NCI-H446 treated with DMSO at 0.1 percent for 48 hours (cell line): ENCODE measurements around the gene PCK2.
A peak's percentile ranks its signal among the peaks of the same experiment; 100 is the strongest.

ENCODE experiments used
- DNase-seq: peaks from one replicate; lab custom pipeline; 2025; lab: John Stamatoyannopoulos, UW

PCK2 gene

GRCh38 chr14:24060984-24061913 is 32.9 kb upstream of the PCK2 start:
- no peak for DNase-seq

- DNase-seq, result no peak
Measured at GRCh38 chr14:24062216-24062980, 31.7 kb upstream of the PCK2 start.

DNA sequence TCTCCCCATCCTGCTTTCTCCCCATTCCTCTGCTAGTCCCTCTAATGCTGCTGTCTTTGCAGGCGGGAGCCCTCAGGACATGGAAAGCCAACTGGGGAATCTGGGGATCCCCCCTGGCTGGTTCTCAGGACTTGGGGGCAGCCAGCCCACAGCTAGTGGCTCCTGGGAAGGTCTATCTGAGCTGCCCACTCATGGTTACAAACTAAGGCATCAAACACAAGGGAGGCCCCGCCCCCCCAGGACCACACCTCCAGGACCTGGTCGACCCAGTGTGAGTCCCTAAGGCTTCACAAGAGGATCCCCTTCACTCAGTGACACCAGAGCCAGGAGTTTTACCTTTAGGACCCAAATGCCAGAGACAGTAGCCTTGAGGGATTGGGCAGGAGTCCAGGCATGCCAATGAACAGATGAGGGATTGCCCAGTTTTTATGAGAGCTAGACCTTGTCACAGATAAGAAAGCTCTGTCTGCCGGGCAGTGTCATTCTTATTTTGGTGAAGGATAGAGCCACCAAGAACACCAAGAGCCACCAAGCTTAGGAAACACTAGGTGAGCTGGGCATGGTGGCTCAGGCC is 30.8 kb upstream of the PCK2 start:
- no peak for DNase-seq

DNA sequence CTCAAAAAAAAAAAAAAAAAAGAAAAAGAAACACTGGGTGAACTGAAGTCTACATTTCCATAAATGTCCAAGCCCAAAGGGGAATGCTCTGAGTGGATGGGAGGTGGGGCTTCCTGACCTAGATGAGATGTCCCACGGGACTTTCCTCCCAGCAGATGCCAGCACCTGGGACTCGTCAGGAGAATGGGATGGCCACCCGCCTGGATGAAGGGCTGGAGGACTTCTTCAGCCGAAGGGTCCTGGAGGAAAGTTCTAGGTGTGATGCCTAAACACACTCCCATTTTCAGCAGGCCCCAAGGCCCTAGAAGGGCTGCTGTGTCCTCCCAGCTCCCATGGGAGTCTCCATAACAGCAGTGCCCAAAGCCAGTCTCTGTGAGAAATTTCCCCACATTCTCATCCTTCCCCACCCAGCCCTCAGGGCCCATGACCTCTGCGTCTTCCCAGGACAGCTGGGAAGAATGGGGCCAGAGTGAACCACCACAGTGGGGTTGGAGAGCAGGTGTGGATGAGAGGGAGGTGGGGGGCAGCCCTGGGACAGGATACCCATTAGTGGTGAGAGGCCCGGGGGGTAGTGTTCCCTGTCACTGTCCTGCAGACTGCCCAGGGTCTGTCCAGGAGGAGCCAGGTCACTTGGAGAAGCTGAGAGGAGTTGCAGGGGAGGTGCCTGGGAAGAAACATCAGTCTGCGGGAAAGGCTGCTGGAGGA is 29.9 kb upstream of the PCK2 start:
- no peak for DNase-seq

DNA sequence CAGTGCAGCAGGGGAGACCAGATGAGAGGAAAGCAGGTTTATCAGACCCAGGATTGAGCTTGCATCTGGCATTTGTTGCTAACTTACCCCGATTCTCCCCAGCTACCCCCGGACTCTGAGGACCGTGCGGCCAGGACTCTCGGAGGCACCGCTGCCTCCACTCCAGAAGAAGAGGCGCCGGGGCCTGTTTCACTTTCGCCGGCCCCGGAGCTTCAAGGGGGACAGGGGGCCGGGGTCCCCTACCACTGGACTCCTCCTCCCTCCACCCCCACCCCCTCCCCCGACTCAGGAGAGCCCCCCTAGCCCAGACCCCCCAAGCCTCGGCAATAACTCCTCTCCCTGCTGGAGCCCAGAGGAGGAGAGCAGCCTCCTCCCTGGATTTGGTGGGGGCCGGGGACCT is 29.3 kb upstream of the PCK2 start:
- DNase-seq, result no peak

DNA sequence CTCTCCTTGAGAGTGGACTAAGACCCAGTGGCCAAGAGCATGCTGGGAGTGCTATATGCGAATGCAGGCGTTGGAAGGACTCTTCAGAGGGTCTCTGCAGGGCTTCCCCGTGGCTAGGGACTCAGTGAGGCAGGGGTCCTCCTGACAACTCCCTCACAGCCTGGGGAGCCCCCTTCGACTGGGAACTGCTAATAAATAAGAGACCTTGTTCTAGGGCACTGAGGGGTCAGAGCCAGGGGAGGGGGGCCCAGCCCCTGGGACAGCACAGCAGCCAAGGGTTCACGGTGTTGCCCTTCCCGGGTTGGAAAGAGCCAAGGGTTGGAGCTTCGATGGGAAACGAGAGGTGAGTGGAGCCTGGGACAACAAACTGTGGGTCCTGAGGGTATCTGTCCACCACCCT is 28.7 kb upstream of the PCK2 start:
- no peak for DNase-seq

DNA sequence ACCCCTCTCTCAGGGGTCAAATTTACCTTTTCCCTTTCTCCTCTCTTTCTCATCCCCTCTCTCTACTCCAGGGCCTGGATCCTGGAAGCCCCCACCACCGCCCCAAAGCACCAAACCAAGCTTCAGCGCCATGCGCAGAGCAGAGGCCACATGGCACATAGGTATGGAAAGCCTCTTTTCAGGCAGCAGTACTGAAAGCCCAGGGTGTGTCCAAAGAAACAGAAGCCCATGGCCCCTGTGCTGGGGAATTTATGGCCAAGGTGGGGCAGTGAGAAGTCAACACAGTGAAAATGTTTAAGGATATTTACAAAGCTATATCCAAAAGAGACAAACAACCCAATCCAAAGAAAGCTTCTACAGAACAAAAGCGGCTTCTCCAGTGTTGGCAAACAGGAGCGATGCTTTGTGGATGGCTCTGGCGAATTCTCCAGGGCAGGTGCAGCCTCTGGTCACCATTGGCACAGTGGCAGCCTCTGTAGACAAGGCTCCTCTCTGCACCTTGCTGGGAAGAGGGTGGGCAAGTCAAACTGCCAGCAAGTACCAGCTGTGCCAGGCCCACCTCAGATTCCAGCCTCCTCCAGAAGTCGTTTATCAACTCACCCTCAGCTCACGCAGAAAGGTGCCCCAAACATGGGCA is 27.5 kb upstream of the PCK2 start:
- DNase-seq, result no peak

GRCh38 chr14:24067133-24068082 is 26.7 kb upstream of the PCK2 start:
- DNase-seq, result no peak

GRCh38 chr14:24068711-24069410 is 25.2 kb upstream of the PCK2 start:
- DNase-seq, result no peak

DNA sequence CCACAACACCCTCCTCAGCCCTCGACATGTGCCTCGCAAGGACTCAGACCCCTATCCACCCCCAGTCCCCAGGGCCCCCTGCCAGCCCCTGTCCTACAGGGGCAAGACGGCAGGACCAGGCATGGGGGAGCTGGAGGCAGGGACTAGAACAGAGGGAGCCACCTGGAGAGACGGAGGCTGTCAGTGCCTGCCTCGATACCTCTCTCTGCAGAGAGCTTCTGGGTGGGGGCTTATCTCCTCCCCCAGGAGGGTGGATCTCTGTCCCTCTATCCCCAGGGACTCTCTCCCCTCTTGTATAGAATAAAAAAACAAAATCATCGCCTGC is 24.7 kb upstream of the PCK2 start:
- DNase-seq, result no peak

- DNase-seq, result no peak
Measured at GRCh38 chr14:24070285-24071143, 23.6 kb upstream of the PCK2 start.

GRCh38 chr14:24071144-24071697 is 22.9 kb upstream of the PCK2 start, which contains the start of gene CPNE6:
TSS of gene CPNE6 (plus strand) at chr14:24071562. CDS start at chr14:24072937, 1,375 bp downstream.
- no peak for DNase-seq

DNA sequence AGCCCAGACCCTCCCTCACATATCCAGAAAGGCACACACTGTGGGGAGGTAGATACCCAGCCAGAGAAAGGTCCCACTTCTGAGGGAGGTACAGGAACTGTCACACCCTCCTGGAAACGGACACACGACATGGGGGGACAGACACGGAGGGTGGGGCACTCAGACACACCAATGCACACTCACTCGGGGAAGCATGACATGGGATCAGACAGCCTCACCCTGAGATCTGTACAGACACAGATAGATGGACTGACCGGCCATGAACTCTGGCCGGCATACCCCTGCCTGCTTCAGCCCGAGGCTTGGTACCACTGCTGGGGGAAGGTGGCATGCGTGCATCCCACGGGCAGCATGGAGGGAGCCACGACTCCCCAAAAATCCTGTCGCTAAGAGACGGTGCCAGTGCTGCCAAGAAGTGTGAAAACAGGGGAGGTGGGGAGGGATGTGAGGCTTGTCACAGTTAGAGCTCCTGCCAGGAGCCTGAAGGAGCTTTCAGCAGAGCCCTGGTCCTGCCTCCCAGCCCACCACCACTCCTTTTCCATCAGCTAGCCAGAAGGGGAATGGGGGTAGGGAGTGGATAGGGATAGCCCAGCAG is 22.2 kb upstream of the PCK2 start:
- DNase-seq, result no peak

DNA sequence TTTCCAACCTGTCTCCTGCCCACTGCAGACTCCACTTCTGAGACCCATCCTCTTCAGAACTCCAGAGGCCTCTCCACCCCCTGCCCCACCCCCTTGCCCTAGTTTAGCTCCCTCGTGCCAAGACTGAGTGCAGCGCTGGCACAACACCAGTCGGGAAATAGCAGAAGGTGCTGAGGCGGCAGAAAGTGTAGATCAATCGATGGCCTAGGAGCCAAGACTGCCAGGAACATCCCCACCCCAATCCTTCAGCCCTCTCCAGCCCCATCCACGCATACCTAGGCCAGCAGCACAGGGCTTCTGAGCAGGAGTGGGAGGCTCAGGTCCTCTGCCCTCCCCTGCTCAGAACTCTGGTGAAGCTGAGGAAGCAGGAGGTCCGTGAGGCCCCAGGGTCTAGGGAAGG is 21.7 kb upstream of the PCK2 start:
- peak; percentile 54 for DNase-seq

GRCh38 chr14:24072881-24073877 is 20.9 kb upstream of the PCK2 start:
- no peak for DNase-seq

DNA sequence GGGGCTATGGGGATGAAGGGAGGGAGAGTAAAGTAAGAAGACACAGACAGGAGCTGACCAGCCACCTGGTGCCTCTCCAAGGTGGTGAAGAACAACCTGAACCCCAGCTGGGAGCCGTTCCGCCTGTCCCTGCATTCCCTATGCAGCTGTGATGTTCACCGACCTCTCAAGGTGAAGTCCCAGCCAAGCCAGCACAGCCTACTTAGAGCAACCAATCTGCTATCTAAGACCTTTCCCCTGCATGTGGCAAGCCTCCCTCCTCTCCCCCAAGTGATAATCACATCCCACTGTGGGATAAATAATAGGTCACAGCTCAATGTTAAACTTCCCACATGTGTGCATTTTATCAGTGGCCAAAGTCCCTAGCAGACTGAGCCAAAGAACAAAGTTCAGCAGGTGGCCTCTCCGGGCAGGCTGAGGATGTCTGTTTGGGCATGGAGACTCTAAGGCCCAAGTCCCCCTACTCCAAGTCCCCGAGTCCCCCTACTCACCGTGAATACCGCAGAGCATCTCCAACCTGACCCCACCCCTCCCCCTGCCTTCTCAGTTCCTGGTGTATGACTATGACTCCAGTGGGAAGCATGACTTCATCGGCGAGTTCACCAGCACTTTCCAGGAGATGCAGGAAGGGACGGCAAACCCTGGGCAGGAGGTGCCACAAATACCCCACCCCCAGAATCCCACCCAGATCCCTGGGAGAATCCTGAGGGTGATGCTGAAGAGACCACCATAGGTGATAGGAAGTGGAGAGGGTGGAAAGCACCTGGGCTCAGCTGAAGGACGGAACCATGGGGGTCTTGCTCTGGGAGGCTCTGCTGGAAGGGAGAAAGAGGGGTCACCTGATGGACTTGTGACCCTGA is 19.3 kb upstream of the PCK2 start:
- no peak for DNase-seq
